NT2/D1 (cell line): ENCODE results near the gene CRTC1.

Experiments
- YY1 ChIP-seq: IDR thresholded peaks from 2 replicates; pipeline ENCODE4 v1.6.1; 2011; ENCODE audit not compliant: insufficient read length, insufficient read depth
- ZNF274 ChIP-seq: IDR thresholded peaks from 2 replicates; pipeline ENCODE4 v1.6.1; 2011; ENCODE audit warnings: mild to moderate bottlenecking, low read depth, low read length

- TF ChIP-seq YY1 (no peak), ZNF274 (no peak)
Measured at GRCh38 chr19:18771328-18772242, 88.1 kb downstream of the CRTC1 start.
